Stimulated activated CD4-positive, alpha-beta T cell treated with anti-CD3 and anti-CD28 coated beads, Interleukin-4, amount 100 ng/mL, for 48 hours (primary cell): ENCODE data around the gene CGNL1.

Experiments used
- DNase-seq, 2 donors: peaks; one replicate each; pipeline ENCODE4 v3.0.0-alpha.2; 2020; ENCODE audit warnings: low read depth in 2 of 2

Gene CGNL1

GRCh38 chr15:57526615-57527014 lies 150.3 kb downstream of the CGNL1 start:
- no peak for DNase-seq

DNA sequence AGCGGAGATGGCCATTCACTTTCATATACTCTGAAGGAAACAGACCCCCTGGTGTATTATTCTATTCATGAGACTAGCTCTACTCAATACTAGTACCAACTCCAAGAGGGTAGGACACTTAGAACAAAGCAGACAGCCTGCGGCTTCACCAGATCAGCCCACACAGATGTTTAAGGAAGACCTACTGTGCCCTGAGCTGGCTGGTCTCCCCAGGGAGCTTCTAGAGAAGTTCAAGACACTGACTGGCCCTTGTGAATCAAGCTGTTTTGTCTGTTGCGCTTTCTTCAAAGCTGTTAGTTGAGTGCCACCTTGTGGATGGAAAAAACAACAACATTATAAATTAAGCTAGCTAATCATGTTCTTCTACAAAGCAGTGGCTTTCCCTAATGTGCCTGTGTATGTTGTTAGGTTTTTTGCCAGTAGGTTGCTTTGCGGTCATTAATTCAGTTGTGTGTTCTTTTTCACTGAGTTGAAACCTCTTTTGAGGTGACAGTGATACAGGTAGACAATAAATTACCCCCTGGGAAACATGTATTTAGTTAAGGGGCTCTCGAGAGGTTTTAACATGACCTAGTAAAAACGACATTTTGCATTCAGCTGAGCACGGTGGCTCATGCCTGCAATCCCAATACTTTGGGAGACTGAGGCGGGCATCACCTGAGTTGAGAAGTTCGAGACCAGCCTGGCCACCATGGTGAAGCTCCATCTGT lies 151.2 kb downstream of the CGNL1 start:
- no peak for DNase-seq

GRCh38 chr15:57528940-57529565 lies 152.7 kb downstream of the CGNL1 start:
- no peak for DNase-seq

GRCh38 chr15:57529748-57530147 lies 153.4 kb downstream of the CGNL1 start:
- no peak for DNase-seq

GRCh38 chr15:57532731-57533447 lies 156.6 kb downstream of the CGNL1 start:
- DNase-seq = no peak

GRCh38 chr15:57533448-57533799 lies 157.1 kb downstream of the CGNL1 start:
- DNase-seq = no peak

DNA sequence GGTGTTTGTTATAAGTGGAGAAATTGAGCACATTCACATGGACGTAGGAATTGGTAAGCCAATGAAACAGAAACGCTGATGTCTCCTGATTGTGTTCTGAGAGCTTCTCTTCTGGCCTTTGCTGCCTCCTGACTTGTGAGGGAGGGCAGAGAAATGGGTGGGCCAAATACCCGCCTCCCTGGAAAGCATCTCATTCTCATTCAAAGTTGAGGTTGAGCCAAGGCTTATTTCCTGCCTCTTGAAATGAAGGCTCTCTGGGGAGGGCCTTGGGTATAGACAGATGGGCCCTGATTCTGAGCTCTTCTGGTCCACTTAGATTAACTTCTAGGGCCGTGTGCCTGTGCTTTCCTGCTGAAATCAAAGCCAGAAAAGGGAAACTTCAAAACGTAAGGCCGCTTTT lies 158.0 kb downstream of the CGNL1 start:
- no peak for DNase-seq

- DNase-seq = no peak
Observed at GRCh38 chr15:57537072-57537471, 160.8 kb downstream of the CGNL1 start.

DNA sequence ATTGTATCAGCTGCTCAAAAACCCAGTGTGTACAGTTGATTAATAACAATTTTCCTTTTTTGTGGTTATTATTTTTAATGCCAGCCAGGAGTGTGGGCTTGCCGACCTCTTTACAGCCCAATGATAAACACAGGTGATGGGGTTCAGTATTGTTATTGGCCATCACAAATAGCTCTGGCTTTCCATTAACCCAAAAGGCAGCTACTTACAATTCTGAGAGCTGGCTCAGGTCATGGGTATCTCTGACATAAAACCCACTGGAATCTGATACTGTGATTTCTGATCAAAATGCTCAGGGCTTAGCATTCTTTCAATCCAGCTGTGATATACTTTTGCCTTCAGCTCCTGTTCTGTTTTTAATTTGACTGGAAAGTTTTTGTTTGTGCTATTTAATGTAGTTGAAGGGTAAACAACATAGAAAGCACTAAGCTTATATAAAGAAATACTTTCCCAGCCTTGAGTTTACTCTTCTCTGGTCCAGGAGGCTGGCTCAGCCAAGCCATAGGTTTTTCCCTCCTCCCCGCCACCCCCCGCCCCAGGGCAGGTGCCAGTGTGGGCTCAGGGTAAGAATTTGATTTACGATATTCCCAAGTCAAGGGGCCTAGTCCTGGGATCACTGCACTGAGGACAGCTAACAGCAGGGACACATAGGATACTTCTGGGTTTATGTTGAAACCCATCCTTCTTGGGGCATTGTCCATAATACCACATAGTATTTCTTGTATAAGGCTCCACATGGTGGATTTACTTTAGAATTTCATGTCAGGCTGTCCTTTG lies 161.4 kb downstream of the CGNL1 start:
- DNase-seq = no peak

GRCh38 chr15:57538265-57538529 lies 161.9 kb downstream of the CGNL1 start:
- DNase-seq = no peak

GRCh38 chr15:57538821-57539220 lies 162.5 kb downstream of the CGNL1 start:
- no peak for DNase-seq

DNA sequence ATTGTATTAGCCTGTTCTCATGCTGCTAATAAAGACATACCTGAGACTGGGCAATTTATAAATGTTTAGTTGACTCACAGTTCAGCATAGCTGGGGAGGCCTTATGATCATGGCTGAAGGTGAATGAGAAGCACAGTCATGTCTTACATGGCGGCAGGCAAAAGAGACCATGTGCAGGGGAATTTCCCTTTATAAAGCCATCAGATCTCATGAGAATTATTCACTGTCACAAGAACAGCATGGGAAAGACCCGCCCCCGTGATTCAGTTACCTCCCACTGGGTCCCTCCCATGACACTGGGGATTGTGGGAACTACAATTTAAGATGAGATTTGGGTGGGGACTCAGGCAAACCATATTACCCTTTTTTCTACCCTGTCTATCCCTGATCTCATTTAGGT lies 163.9 kb downstream of the CGNL1 start:
- no peak for DNase-seq

DNA sequence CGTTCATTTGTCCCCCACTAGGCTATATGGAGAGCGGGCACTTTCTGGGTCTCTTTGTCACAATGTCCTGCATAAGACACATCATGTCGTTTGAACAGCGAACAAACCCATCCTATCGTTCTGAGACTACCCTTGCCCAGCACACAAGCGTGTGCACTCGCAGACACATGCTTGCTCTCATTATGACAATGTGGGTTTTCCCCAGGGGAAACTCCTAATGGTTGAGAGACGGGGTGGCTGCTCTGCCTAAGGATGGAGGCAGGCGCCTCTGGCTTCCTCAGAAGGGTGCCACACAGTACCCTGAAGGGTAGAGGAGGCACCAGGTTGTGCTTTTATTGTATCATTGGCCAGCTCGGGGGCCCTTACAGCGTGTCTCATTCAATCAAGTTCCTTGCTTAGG lies 164.4 kb downstream of the CGNL1 start:
- DNase-seq = no peak

GRCh38 chr15:57541271-57541670 lies 165.0 kb downstream of the CGNL1 start:
- no peak for DNase-seq

GRCh38 chr15:57541805-57542504 lies 165.7 kb downstream of the CGNL1 start:
- peak; percentile 20 to 26 for DNase-seq

DNA sequence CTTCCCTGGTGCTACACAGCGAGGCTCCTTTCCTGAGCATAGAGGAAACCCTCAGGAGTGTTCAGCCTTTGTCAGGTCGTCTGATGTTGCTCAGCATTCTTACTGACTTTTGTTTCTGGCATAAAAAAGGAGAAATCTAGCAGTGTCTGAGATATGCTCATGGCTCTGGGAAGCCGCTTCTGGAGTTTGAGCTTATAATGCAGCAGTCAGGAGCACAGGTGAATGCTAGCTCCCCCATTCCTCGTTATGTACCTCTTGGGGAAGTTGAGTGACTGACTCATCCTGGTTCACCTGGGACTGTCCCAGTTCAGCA lies 166.2 kb downstream of the CGNL1 start:
- no peak for DNase-seq

DNA sequence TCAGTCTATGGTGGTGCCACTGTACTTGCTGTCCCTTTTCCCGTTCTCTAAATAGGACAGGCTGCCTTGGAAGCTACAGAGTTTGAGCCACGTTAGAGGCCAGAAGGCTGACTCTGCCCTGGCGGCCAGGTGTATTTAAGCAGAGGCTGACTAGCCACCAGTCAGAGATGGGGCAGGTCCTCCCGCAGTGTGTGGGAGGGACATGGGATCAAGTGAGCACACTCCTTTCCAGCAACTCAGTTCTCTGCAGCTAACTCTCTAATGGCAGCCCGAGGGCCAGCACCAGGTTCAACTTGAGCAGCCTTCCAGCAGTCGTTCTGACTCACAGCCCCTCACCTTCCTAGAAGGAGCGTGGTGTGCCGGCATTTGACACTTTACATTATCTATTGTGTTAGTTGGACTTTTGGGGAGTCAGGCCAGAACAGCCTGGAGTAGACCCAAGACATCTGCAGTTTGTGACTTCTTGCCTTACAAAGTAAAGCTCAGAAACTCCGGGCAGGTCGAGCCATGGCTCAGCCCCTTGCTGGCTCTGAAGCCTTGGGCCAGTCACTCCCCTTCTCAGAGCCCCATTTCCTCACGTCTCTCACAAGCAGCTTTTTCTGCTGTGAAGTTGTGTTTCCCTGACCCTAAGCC lies 168.7 kb downstream of the CGNL1 start:
- no peak for DNase-seq

DNA sequence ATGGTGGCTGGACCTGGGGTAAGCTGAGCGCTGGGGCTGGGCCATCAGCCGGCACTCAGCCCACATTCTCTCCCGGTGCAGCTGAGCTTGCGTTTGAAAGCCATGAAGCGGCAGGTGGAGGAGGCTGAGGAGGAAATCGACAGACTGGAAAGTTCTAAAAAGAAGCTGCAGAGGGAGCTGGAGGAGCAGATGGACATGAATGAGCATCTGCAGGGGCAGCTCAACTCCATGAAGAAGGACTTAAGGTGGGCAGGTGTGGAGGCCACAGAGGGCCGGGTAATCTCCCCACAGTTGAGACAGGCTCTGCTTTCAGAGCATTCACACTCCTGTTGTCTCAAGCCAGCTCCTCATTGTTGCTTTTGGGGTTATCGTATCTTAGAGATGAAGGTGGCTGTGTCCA lies 169.7 kb downstream of the CGNL1 start:
- no peak for DNase-seq

- no peak for DNase-seq
Observed at GRCh38 chr15:57547243-57547755, 171.0 kb downstream of the CGNL1 start.

DNA sequence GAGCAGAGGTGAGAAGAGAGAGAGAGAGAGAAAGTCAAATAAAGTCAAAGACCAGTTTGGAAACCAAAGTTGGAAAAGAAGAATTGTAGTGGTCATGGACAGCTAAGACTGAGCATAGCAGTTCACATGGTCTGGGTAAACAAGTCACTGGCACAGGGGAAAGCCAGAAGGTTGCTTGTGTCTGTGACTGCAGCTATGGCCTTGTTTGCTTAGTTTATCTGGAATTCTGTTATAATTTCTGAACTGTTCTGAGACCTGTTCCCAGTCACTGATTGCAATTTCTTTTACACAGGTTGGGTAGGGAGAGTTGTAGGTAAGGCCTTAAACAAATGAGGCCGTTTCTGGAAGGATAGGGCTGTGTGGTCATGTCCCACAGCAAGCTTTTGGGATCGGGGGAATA lies 172.0 kb downstream of the CGNL1 start:
- DNase-seq = no peak

- DNase-seq = no peak
Observed at GRCh38 chr15:57548835-57549234, 172.5 kb downstream of the CGNL1 start.

DNA sequence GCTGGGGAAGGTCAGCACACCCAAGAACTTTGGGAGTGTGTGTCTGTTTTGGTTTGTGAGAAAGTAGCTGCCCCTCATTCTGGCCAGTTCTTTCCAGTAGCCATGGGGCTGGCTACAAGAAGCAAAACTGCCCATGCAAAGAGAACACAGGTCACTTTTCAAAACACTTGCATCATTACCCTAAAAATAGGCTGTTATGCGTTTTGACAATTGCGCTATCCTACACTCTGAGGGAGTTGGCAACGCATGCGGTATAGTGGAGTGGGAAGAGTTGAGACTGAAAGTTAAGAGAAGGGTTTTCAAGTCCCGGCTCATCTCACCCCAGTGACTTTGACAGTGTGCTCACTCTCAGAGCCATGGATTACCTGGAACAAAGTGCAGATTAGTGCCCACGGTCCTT lies 173.6 kb downstream of the CGNL1 start:
- DNase-seq = no peak
